Liver (tissue), 2 donors: ENCODE results near the gene SUGCT.

Experiments
- FOXA1 ChIP-seq: IDR thresholded peaks from 2 replicates; pipeline ENCODE4 v1.6.1; 2016; ENCODE audit warnings: antibody characterized with exemption
- MAX ChIP-seq: IDR thresholded peaks from 2 replicates; pipeline ENCODE4 v1.6.1; 2016; ENCODE audit warnings: antibody characterized with exemption
- REST ChIP-seq: IDR thresholded peaks from 2 replicates; pipeline ENCODE4 v1.6.1; 2016; ENCODE audit warnings: antibody characterized with exemption, mild to moderate bottlenecking
- TF ChIP-seq, protein P1 (sequence below): fragments of 150-350 bp; IDR thresholded peaks from 2 replicates; pipeline ENCODE4 v1.5.1; 2017; ENCODE audit warnings: improper control_type of control experiment, low read depth, low read length; ENCODE audit not compliant: missing input control
- donor health status: healthy.

DNA sequence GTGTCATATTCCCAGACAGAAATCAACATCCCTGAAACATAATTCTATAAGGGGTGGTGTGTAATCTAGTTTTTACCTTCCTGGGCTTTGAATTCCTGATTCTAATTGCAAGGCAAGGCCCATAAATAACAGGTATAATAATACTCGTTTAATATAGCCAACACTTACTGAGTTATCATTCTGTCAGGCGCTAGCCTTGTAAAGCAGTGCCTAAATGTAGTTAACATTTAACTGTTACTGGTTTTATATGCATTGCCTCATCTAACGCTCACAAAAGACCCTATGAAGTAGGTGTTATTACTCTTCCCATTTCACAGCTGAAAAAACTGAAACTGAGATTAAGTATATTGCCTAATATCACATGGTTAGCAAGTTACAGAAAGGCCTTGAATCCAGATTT is 772.5 kb downstream of the SUGCT start:
- TF ChIP-seq, protein P1, sequence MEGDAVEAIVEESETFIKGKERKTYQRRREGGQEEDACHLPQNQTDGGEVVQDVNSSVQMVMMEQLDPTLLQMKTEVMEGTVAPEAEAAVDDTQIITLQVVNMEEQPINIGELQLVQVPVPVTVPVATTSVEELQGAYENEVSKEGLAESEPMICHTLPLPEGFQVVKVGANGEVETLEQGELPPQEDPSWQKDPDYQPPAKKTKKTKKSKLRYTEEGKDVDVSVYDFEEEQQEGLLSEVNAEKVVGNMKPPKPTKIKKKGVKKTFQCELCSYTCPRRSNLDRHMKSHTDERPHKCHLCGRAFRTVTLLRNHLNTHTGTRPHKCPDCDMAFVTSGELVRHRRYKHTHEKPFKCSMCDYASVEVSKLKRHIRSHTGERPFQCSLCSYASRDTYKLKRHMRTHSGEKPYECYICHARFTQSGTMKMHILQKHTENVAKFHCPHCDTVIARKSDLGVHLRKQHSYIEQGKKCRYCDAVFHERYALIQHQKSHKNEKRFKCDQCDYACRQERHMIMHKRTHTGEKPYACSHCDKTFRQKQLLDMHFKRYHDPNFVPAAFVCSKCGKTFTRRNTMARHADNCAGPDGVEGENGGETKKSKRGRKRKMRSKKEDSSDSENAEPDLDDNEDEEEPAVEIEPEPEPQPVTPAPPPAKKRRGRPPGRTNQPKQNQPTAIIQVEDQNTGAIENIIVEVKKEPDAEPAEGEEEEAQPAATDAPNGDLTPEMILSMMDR, result no peak
- TF ChIP-seq REST (no peak), FOXA1 (no peak), MAX (no peak)
